NCI-H146 (cell line): ENCODE data around the gene ETFDH.
"Not testable (repeated sequence)": the region's sequence is repeated elsewhere in the genome, so short reads cannot be mapped to it uniquely, and the experiment has no call there.

Experiments used
- DNase-seq: peaks from one replicate; lab custom pipeline; 2025; lab: John Stamatoyannopoulos, UW

Gene ETFDH

DNA sequence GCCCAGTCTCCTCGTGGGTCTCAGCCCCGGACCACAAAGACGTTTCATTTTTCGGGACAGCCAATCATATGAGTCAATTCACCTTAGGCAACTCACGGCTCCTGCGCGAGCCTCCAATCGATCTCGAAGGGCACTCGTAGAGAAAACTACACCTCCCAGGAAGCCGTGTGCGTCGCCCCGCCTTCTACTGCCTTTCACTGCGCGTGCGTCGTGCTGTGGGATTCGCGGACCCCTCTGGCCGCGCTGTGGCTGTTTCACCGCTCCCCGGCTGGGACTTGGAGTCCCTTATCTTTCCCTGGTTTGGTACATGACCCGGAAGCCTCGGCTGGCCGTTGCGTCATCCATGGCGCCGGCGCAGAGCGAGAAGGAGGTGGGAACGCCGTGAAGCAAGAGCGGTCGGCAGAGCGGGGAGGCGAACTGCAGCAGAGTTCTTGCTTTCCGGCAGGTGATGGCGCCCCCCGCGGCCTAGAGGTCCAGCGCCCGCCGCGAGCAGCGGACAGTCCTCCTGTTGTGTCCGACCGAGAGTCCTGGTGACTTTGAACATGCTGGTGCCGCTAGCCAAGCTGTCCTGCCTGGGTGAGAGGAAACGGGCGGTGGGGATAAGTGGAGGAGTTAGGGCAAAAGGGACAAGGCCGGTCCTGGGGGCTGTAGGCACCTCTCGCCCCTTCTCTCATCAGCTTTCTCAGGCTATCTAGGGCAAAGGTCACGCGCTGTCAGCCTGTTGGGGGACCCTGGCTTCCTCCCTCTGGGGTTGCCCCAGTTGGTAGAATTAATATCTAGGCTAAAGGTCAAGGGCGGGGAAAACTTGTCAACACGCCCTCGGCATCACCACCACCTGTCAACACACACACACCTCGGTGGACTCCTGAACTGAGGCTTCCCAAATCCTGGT is at the start of gene ETFDH:
TSS of gene ETFDH (plus strand) at position 382 of the 892 bp plus-strand sequence. CDS start at position 543, 161 bp downstream.
- DNase-seq, result peak; percentile 98

- peak; percentile 60 for DNase-seq
These were observed 47.1 kb upstream of the ETFDH start for GRCh38 chr4:158624889-158625478.

GRCh38 chr4:158625544-158625943 is 46.6 kb upstream of the ETFDH start:
- no peak for DNase-seq

DNA sequence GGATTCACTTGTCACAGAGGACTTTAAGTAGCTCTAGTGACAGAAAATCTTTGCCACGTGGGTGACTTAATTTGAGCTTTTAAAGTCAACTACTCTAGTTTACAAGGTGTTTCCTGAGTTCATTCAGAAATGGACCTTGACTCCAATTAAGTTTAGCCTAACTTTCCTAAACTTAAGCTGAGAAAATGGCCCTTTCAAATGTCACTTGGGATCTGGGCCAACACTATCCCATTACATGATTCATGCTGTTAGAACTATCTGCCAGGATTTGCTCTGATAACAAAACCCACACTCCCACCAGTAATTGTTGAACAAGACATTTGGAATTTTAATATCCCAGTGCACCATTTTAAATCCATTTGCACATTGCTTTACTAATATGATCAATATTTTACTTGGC is 41.2 kb upstream of the ETFDH start:
- no peak for DNase-seq

- DNase-seq, result no peak
These were observed 35.5 kb upstream of the ETFDH start for GRCh38 chr4:158636619-158637018.

DNA sequence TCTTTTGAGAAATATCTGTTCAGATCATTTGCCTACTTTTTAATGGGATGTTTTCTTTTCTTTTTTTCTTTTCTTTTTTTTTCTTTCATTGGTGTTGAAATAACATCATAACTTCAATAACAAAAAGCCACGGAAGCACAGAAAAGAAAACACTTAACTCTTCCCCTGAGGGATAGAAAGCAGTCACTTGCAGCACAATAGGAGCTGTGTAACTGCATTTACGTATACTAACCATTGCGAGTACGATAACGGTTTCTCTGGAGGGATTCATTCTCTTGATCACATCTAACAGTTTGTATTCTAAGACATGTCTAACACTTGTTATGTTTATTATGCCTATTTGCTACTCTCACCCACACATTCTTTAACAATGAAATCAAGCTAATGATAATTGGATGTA is 27.7 kb upstream of the ETFDH start:
- no peak for DNase-seq

DNA sequence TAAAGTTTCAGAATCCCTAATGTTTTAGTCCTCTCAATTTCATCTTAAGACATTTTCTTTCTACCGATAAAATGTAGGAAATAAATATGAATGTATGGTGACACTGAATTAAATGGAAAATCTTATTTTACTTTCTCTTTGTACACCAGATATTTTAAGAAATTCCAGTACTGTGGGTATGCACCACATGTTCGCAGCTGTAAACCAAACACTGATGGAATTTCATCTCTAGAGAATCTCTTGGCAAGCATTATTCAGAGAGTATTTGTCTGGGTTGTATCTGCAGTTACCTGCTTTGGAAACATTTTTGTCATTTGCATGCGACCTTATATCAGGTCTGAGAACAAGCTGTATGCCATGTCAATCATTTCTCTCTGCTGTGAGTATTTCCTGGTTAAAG is 27.3 kb upstream of the ETFDH start:
- no peak for DNase-seq

- no peak for DNase-seq
These were observed 22.9 kb upstream of the ETFDH start for GRCh38 chr4:158649111-158649680.

GRCh38 chr4:158652920-158653319 is 19.2 kb upstream of the ETFDH start:
- DNase-seq, result no peak

DNA sequence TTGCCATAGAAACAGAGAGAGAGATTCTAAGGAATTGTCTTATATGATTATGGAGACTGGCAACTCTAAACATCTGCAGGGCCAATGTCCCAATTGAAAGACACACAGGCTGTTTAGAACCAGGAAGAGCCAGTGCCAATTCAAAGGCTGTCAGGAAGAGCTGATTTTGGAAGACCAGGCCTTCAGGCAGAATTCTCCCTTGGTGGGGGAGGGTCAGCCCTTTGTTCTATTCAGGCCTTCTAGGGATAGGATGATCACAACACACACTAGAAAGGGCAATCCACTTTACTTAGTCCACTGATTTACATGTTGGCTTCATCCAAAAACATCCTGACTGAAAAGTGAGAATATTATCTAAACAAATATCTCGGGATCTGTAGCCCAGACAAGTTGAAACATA is 15.7 kb upstream of the ETFDH start:
- DNase-seq, result no peak

DNA sequence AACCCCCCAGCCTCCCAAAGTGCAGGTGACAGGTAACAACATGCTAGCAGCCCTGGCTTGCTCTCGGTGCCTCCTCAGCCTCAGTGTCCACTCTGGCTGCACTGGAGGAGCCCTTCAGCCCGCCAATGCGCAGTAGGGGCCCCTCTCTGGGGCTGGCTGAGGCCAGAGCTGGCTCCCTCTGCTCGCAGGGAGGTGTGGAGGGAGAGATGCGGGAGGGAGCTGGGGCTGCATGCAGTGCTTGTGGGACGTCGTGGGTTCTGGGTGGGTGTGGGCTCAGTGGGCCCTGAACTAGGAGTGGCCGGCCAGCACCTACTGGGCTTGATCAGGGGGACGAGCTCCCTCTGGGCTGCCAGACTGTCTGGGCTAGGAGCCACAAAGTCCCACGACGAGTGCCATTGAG is 14.8 kb upstream of the ETFDH start:
- DNase-seq, result no peak

GRCh38 chr4:158663255-158663654 is 8.8 kb upstream of the ETFDH start:
- not testable (repeated sequence) for DNase-seq

- DNase-seq, result peak; percentile 4
These were observed 8.1 kb upstream of the ETFDH start for GRCh38 chr4:158663707-158664625.

DNA sequence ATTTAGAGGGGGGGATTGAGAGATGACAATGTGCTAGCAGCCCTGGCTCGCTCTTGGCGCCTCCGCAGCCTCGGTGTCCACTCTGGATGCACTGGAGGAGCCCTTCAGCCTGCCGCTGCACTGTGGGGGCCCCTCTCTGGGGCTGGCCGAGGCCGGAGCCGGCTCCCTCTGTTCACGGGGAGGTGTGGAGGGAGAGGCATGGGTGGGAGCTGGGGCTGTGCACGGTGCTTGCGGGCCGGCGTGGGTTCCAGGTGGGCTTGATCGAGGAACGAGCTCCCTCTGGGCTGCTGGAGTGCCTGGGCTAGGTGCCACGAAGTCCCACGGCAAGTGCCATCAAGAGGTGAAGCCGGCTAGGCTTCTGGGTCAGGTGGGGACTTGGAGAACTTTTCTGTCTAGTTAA is 7.3 kb upstream of the ETFDH start:
- no peak for DNase-seq

DNA sequence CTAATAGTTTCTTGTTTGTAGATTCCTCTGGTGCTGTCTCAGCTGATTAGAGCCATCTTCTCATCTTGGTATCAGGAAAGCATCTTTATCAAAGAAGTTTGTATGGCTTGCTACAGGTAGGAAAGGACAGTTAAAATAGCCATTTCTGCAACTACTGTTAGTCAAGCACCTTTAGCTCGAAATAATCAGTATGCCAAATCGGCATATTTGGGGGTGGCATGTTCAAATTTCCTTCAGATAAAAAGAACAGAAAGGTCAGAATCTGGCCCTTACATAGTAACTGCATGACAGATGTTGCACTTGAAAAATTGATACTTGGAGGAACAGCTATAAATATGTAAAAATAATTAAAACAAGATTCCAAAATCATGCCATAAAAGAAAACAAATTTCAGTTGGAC is 5.2 kb upstream of the ETFDH start:
- DNase-seq, result no peak

DNA sequence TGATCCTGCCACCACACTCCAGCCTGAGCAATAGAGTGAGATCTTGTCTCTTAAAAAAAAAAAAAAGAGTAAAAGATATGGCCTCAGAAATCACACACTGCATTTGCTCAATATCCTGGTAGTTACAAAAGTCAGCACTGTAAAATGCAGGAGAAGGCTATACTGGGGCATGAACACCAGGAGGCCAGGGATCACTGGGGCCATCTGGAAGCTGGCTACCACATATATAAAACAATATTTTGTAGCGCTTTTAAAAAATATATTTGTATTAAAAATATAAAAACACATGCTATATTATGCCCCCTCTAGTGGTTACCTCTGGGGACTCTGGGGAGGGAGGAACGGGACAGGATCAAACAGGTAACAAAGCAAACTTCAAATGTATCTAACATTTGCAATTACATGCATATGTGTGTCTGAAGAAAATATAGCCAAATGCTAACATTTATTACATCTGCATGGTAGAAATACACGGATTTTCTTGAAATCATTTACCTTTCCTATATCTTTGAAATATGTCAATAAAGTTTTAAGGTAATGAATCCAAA is 4.4 kb upstream of the ETFDH start:
- no peak for DNase-seq

DNA sequence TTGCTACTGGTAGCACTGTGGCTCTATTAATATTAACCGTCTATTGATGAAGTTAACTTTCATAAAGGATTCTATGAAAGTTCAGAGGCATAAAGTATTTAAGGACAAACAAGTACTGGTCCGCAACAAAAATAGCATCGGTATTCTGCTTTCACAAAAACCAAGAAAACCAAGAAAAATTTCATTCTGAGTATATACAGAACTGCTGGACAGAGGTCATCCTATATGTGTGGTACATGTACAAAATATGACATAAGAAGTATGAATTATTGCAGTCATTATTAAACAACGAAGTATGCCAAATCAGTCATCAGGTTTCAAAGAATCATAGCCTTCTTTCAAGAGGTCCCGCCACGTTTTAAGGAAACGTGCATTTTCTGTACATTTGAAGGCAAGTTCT is 2.8 kb upstream of the ETFDH start:
- no peak for DNase-seq

DNA sequence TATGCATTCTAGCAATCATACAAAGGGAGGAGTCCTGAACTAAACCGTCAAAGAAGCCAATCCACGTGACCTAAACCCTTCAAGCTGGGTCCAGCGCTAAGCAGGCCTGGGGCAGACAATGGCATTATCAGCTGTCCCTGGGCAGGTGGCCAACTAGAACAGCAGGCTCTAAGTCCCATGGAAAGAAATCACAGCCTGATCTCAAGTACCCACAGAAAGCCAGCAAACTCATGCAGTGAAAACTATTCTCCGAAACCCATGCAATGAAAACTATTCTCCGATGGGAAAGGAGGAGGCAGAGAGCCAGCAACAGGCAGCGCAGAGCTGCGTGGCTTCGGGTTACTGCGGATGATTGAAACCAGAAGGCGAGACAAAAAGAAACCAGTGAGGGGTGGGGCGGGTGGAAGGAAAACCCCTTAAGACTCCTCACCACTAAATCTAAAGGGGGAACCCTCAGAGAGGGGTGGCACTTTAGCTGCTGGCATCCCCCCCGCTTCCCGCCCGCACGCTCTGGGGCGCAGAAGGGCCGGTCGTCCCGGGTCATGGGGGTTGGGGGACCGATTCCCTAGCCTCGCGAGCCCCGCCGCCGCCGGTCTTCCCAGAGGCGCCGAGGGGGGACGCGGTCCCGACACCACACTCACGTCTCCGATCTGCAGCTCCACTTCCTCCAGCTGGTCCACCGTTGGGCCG is 976 bp upstream of the ETFDH start:
- peak; percentile 79 for DNase-seq

GRCh38 chr4:158671665-158671914 is 506 bp upstream of the ETFDH start, which contains the start of gene C4orf46:
Gene C4orf46, minus strand, starts transcription at chr4:158671887. Its CDS starts 86 bp downstream, at chr4:158671801.
- DNase-seq, result no peak

GRCh38 chr4:158673633-158674032 is 1.5 kb downstream of the ETFDH start:
- no peak for DNase-seq

GRCh38 chr4:158676076-158676475 is 4.0 kb downstream of the ETFDH start:
- DNase-seq, result no peak
